ENCODE data around the gene PPARA. TPM values are rescaled to one million over a fixed set of nuclear protein-coding genes. Genes with fewer than 3 reads are reported as not detected.
"Not testable (repeated sequence)": the region's sequence is repeated elsewhere in the genome, so short reads cannot be mapped to it uniquely, and the experiment has no call there.

The PPARA gene
- total RNA-seq, 1 experiment from 2014 or later, result 10.4 TPM

DNA sequence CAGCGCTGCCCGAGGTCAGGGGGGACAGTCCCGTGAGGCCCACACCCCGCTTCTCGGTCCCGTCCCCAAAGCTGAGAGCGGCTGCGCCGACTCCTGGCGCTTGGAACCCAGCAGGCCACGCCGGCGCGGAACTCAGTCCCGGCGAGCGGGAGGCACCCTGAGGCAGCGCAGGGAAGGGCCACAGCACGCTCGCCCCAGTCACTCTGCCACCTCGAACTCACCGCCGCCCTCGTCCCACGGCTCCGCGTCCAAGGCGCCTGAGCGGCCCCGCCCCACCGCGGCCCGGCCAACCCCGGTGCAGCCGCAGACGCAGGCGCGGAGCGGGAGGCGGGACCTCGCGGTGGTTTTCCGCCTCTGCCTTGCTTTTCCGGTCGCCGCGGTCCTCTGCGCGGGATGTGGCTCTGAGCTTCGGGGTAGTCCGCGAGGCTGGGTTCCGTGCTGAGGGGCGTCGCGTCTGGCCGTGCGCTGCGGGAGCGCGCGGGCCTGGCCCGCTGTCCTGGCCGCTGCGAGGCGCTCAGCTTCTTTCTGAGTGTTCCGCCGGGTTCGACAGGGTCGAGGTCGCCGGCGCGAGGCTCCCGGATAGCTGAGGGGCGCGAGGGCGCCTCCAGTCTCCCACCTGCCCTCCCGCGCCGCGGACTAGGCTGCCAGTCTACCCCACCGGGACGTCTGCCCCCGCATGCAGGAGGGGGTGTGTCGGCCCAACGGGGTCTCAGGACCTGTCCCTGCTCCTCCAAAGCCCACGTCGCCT, 99.9 kb downstream of the PPARA start, which contains the start of gene CDPF1:
TSS of gene CDPF1 (minus strand) at position 259 of the 748 bp plus-strand sequence. CDS start 2,009 bp downstream, outside the sequence.
- H3K9me3 ChIP-seq (replicated peaks), result no peaks in the 10 kb centered on the region
- peak; percentile 92 for DNase-seq
- no peaks in the 10 kb centered on the region for H3K36me3 ChIP-seq
- H3K4me3 ChIP-seq, result peak within 1 kb of the TSS; percentile 87
- H3K27me3 ChIP-seq, result no peaks in the 10 kb centered on the region
- peaks cover 26% of the 10 kb centered on the region for H3K4me1 ChIP-seq
- H3K27ac ChIP-seq, result peak within 1 kb of the TSS; percentile 78

DNA sequence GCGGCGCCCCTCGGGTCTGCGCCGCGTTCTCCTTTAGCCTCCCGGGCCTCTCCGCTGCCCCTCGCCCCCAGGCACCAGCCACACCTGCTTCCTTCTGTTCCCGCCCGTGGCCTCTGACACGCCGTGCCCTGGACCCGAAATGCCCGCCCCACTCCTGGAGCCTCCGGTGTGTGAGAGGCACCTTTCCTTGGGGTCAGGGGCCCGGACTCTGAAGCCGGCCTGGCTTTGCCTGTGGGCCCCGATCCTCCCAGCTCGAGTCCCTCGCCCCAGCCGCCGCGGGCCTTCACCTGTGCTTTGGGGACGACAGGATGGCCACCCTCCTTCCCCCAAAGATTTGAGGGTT, 100.4 kb downstream of the PPARA start:
- Histone ChIP-seq H3K36me3 (no peaks in the 10 kb centered on the region), H3K4me1 (peaks cover 28% of the 10 kb centered on the region), H3K4me3 (peak overlapping the region; percentile 87), H3K27me3 (no peaks in the 10 kb centered on the region), H3K27ac (peak overlapping the region; percentile 78), H3K9me3 (replicated peaks) (0 out of 2 replicates have a peak, but pooled peaks cover 2% of the 10 kb centered on the region)
- DNase-seq, result peak in 1 of 2 experiments; percentile 25

DNA sequence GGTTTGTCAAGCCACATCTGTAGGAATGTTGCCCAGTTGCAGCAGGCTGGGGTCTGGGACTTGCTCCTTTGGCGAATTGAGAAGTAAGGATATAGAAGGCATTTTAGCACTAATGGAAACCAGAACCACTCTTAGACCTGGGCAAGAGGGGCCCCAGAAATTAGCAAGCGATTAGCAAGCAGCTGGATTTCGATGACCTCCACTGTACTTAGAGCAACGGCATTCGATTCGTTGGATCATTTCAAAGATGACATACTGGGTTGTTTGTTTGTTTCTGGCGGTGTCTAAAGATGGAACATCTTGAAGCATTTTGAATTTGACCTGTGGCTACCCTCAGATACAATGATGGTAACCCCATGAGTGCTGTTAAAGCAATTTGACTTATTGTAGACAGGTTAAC, 100.9 kb downstream of the PPARA start:
- Histone ChIP-seq H3K4me1 (peaks cover 33% of the 10 kb centered on the region), H3K9me3 (replicated peaks) (0 out of 2 replicates have a peak, but pooled peaks cover 3% of the 10 kb centered on the region), H3K27me3 (no peaks in the 10 kb centered on the region), H3K27ac (no peak overlapping the region), H3K36me3 (no peaks in the 10 kb centered on the region), H3K4me3 (peak overlapping the region; percentile 87)
- no peak for DNase-seq

DNA sequence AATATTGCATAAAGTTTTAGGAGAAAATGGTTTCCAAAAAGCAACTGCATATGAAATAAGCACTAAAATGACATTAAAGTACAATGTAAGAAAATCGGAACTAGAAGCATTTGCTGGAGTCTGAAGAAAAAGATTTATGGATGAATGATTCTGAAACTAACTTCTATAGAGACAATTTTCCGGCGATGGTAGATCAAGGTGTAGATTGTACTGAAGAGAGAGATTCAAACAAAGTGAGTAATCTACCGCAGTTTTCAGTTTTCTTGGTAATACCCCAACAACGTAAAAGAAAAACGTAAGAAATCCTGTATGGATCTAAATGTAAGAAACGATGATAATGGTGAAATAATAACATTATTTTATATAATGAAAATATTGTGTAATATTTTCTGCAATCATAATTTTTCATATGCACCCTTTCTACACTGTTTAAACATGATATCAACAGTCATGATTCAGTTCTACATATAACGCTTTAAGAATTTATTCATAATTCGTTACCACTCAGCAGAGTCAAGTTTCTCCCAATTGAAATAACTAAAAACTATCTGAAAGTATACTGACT, 101.6 kb downstream of the PPARA start:
- Histone ChIP-seq H3K36me3 (no peaks in the 10 kb centered on the region), H3K27me3 (no peaks in the 10 kb centered on the region), H3K9me3 (replicated peaks) (0 out of 2 replicates have a peak, but pooled peaks cover 3% of the 10 kb centered on the region), H3K27ac (no peak overlapping the region), H3K4me3 (no peak overlapping the region), H3K4me1 (peaks cover 38% of the 10 kb centered on the region)
- no peak for DNase-seq

DNA sequence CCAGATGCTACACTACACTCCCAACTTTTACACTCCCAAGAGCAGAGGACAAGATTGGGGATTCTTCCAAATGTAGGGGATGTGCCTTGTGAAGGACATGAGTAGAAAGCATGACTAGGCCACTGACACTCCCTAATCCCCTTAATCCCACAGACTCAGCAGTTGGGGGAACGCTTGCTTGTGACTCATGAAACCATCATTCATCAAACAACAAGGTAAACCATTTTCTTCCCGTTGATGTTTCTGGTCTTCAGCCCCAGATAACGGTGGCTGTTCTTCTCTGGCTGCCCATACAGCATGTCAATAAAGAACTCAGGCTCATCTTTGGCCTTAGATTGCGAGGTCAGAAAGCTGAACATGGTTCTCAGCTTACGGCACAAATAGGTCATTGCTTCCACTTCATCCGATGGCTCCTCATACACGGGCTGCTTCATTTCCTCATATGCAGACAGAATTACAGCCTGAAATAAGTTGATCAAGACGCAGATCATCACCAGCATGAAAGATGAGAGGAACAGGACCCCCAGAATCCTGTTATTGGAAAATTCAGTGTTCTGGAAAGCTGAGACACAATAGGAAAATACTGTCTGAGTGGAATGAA, 106.1 kb downstream of the PPARA start:
- no peak overlapping the region for H3K27ac ChIP-seq
- H3K27me3 ChIP-seq, result no peaks in the 10 kb centered on the region
- no peaks in the 10 kb centered on the region for H3K36me3 ChIP-seq
- no peak overlapping the region for H3K4me3 ChIP-seq
- DNase-seq, result peak; percentile 48 to 70
- H3K4me1 ChIP-seq, result peaks cover 35% of the 10 kb centered on the region
- H3K9me3 ChIP-seq (replicated peaks), result 0 out of 2 replicates have a peak, but pooled peaks cover 5% of the 10 kb centered on the region

DNA sequence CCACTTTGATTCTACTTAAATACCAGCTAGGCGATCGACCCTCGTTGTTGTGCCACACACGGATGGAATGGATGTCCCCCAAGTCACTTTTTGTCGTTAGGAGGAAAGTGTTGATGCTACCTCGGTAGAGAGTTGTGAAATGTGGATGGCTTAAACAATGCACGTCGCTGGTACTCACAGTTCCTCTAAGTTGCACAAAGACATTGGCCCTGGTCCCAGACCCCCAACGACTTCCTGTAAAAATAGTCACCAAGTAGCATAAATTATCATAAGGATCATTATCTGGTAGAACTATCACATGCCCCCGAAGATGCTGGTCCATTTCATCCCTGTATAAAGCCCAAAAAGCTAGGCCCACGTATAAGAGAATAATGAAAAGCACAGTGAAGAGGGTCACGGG, 109.0 kb downstream of the PPARA start:
- Histone ChIP-seq H3K27me3 (no peaks in the 10 kb centered on the region), H3K9me3 (replicated peaks) (0 out of 2 replicates have a peak, but pooled peaks cover 5% of the 10 kb centered on the region), H3K4me1 (peaks cover 24% of the 10 kb centered on the region), H3K4me3 (no peak overlapping the region), H3K36me3 (no peaks in the 10 kb centered on the region), H3K27ac (no peak overlapping the region)
- DNase-seq, result no peak

DNA sequence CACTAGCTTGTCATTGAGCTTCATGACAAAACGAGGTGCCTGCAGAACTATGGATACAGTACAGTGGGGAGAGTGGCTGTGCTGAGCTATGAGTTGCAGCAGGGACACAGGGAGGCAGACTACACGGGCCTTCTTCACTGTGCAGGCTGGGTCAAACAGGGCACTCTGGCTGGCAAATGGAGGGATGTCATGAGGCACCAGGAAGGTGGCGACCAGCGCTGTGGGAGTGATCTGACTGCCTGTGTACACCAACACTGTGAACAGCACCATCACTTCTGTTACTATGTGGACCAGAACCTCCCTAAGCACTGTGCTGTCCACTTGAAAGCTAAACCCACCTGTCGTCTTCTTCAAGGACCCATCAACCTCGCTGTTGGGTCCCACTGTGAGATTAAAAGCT, 109.7 kb downstream of the PPARA start:
- no peak overlapping the region for H3K27ac ChIP-seq
- DNase-seq, result no peak
- peaks cover 18% of the 10 kb centered on the region for H3K4me1 ChIP-seq
- H3K36me3 ChIP-seq, result no peaks in the 10 kb centered on the region
- 0 out of 2 replicates have a peak, but pooled peaks cover 5% of the 10 kb centered on the region for H3K9me3 ChIP-seq (replicated peaks)
- H3K4me3 ChIP-seq, result no peak overlapping the region
- H3K27me3 ChIP-seq, result no peaks in the 10 kb centered on the region

DNA sequence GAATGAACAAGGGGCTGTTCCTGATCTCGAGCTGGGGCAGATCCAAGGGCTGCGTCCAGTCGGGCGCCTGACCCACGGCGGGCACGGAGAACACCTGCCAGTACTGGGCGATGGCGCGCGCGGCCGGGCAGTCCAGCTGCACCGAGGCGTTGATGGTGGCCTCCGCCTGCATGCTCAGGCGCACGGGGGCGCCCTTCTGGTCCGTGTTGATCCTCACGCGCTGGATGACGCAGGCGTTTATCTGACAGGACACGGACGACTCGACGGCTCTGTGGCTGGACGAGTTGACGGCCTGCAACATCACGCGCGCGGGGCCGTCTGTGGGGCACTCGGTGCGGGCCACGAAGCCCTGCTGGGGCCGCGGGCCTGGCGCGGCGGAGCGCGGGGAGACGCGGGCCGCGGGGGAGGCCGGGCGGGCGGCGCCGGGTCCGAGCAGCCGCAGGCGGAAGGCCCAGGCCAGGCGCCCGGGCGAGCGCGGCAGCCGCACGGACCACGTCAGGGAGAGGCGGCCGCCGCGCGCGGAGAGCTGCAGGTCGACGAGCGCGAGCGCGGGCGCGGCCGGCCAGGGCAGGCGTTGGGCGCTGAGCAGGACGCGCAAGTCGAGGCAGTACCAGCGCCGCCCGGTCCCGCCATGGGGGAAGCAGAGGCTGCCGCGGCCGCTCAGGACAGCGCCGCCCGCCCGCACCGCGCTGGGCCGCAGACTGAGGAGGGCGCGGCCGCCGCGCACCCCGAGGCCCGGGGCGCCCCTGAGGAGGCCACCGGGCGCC, 112.3 kb downstream of the PPARA start:
- Histone ChIP-seq H3K9me3 (replicated peaks) (peaks cover 9% of the 10 kb centered on the region), H3K27ac (no peak overlapping the region), H3K4me1 (no peaks in the 10 kb centered on the region), H3K4me3 (no peak overlapping the region), H3K36me3 (no peaks in the 10 kb centered on the region), H3K27me3 (no peaks in the 10 kb centered on the region)
- no peak for DNase-seq

DNA sequence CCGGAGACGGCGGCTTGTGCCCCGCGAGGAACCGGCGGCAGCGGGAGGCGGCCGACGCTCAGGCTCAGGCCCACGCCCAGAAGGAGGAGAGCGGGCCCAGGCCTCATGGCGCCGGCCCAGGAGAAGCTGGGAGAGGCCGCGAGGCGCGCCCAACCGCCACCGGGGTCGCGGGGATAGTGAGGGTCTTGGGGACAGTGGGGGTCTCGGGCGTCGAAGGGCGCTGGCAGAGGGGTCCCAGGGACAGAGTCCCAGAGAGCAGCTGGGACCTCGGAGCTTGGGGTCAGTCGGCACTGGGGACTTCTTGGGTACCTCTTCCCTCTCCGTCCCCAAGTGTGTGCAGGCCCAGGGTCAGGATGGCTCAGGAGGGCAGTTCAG, 112.9 kb downstream of the PPARA start, which contains the start of gene PKDREJ:
TSS of gene PKDREJ (minus strand) at position 128 of the 375 bp plus-strand sequence. CDS start at position 107, 21 bp downstream.
- Histone ChIP-seq H3K9me3 (replicated peaks) (peaks cover 7% of the 10 kb centered on the region), H3K4me1 (no peaks in the 10 kb centered on the region), H3K27ac (no peak within 1 kb of the TSS), H3K36me3 (no peaks in the 10 kb centered on the region), H3K27me3 (no peaks in the 10 kb centered on the region), H3K4me3 (no peak within 1 kb of the TSS)
- DNase-seq, result no peak

DNA sequence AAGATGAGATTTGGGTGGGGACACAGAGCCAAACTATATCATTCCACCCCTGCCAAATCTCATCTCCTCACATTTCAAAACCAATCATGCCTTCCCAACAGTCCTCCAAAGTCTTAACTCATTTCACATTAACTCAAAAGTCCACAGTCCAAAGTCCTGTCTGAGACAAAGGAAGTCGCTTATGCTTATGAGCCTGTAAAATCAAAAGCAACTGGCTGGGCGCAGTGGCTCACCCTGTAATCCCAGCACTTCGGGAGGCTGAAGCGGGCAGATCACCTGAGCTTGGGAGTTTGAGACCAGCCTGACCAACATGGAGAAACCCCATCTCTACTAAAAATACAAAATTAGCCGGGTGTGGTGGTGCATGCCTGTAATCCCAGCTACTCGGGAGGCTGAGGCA, 114.2 kb downstream of the PPARA start:
- H3K27ac ChIP-seq; H3K4me1 ChIP-seq; DNase-seq; H3K9me3 ChIP-seq (replicated peaks); H3K27me3 ChIP-seq; H3K4me3 ChIP-seq; H3K36me3 ChIP-seq: not testable (repeated sequence)

DNA sequence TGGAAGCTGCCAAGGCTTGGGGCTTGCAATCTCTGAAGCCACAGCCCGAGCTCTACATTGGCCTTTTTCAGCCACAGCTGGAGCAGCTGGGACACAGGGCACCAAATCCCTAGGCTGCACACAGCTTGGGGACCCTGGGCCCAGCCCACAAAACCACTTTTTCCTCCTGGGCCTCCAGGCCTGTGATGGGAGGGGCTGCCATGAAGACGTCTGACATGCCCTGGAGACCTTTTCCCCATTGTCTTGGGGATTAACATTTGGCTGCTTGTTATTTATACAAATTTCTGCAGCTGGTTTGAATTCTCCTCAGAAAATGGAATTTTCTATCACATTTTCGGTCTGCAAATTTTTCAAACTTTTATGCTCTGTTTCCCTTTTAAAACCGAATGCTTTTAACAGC, 115.3 kb downstream of the PPARA start:
- DNase-seq; H3K4me1 ChIP-seq; H3K9me3 ChIP-seq (replicated peaks); H3K36me3 ChIP-seq; H3K27ac ChIP-seq; H3K4me3 ChIP-seq; H3K27me3 ChIP-seq: not testable (repeated sequence)

DNA sequence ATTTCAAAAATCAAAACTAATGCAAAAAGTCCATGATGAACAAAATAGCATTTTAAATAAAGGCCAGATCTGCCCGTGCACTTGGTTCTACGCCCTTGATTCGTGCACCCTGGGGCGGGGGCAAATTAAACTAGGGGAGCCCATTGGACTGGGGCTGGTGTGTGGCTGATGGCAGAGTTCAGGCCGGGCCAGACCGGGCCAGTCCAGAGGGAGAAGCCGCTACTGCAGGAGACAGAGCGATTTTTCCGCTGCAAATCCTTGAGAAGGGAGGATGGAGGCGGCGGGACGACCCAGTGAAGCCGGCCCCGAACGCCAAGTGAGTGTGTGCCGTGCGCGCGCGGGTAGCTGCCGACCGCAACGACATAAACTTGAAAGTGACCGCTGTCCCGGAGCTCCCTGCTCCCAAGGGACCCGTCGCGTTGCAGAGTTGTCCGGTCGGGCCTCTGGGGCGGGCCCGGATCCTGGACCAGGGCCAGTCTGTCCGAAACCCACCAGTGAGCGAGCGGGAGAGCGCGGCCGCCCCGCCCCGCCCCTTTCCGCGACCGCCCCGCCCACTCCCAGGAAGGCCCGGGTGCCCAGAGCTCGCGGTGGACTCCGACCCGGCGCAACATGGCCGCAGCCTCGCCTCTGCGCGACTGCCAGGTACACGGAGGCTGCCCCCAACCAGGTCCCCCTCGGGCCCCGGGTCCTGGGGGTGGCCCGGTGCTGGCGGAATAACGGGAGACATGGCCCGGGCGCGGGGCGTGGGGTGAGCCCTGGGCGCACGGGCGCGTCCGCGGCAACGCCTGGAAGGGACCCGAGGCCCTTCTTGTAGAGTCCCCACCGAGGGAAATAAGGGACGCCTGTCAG, 117.3 kb downstream of the PPARA start, which contains the start of gene TTC38:
TSS of gene TTC38 (plus strand) at position 578 of the 849 bp plus-strand sequence. CDS start at position 610, 32 bp downstream.
- Histone ChIP-seq H3K36me3 (0 out of 2 replicates have a peak, but pooled peaks cover 2% of the 10 kb centered on the region), H3K4me1 (no peaks in the 10 kb centered on the region), H3K27me3 (no peaks in the 10 kb centered on the region), H3K27ac (peak within 1 kb of the TSS; percentile 17; the same call in 1 of the 2 replicates), H3K4me3 (peak within 1 kb of the TSS; percentile 70), H3K9me3 (replicated peaks) (peaks cover 6% of the 10 kb centered on the region)
- peak; percentile 91 to 93 for DNase-seq

DNA sequence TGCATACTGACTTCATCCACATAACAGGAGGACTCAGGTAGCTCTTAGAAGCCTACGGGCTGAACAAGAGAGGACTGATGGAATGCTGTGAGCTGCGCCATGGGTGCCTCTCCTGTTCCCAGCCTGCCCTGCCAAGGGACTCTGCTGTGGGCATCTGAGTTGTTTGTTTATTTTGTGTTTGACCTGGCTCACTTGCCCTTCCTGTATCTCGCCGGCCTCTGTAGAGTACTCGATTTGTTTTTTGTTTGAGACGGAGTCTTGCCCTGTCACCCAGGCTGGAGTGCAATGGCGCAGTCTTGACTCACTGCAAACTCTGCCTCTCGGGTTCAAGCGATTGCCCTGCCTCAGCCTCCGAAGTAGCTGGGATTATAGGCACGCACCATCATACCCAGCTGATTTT, 119.2 kb downstream of the PPARA start:
- no peaks in the 10 kb centered on the region for H3K4me1 ChIP-seq

DNA sequence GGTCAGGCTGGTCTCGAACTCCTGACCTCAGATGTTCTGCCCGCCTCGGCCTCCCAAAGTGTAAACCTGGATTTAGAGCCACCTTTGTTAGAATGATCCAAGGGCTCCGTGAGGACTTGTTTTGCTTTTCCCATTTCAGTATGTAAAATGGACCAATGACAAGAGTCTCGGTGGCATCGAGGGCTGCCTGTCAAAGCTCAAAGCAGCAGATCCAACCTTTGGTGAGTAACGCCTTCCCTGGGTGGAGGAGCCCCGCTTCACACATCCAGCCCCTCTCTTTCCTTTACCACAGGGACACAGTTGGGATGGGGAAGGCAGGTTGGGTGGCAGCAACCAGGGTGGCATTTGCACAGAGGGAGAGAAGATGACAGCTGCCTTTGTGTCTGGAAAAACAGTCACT, 121.9 kb downstream of the PPARA start:
- Histone ChIP-seq H3K4me1 (no peaks in the 10 kb centered on the region), H3K27ac (no peak overlapping the region), H3K36me3 (peaks cover 27% of the 10 kb centered on the region), H3K27me3 (no peaks in the 10 kb centered on the region), H3K4me3 (no peak overlapping the region), H3K9me3 (replicated peaks) (peaks cover 3% of the 10 kb centered on the region; the same call in 1 of the 2 replicates)
- no peak for DNase-seq

More for the DNA sequence above, 119.2 kb downstream of the PPARA start:
- no peak for DNase-seq
- H3K27me3 ChIP-seq, result no peaks in the 10 kb centered on the region
- peaks cover 6% of the 10 kb centered on the region for H3K9me3 ChIP-seq (replicated peaks)
- no peak overlapping the region for H3K27ac ChIP-seq
- peaks cover 14% of the 10 kb centered on the region; the same call in 1 of the 2 replicates for H3K36me3 ChIP-seq
- no peak overlapping the region for H3K4me3 ChIP-seq
